Ovary (tissue), 3 donors: ENCODE measurements around the gene TENM3.

ENCODE experiments used
- EP300 ChIP-seq: sonication (generic); formaldehyde crosslinking; IDR thresholded peaks from one replicate; pipeline ENCODE4 v1.6.1; 2017; ENCODE audit warnings: antibody characterized with exemption
- POLR2A ChIP-seq: fragments of 450-650 bp; IDR thresholded peaks from one replicate; pipeline ENCODE4 v1.6.1; 2017; ENCODE audit warnings: antibody characterized with exemption, mild to moderate bottlenecking, moderate library complexity
- TF ChIP-seq, protein P1 (sequence below), 3 donors: fragments of 450-650 bp in 2 of 3; fragments of 200-600 bp in 1 of 3; IDR thresholded peaks; one replicate each; pipeline versions ENCODE4 v1.5.1 to v1.8.0; 2016 to 2022; ENCODE audit warnings: antibody characterized with exemption in 3 of 3, mild to moderate bottlenecking in 1 of 3
- donor health status: DM: no; HTN: no; CAD: no.

DNA sequence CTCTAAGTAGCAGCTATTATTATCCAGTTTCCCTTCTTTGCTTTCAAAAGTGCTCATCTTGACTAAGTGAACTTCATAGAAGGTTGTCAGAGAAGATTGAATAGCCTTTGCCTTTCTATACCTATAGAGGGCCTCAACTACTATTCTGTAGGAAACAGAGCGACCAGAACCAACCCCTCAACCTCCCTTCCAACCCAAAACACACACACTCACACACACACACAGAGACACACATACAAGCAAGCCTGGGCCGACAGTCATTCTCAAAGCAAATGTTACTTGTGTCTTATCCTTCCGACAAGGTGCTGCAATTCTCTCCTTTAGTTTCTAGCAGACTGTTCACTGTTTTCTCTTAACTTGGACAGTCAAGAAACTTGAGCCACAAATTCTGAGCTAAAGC lies 472.3 kb downstream of the TENM3 start:
- TF ChIP-seq, protein P1, sequence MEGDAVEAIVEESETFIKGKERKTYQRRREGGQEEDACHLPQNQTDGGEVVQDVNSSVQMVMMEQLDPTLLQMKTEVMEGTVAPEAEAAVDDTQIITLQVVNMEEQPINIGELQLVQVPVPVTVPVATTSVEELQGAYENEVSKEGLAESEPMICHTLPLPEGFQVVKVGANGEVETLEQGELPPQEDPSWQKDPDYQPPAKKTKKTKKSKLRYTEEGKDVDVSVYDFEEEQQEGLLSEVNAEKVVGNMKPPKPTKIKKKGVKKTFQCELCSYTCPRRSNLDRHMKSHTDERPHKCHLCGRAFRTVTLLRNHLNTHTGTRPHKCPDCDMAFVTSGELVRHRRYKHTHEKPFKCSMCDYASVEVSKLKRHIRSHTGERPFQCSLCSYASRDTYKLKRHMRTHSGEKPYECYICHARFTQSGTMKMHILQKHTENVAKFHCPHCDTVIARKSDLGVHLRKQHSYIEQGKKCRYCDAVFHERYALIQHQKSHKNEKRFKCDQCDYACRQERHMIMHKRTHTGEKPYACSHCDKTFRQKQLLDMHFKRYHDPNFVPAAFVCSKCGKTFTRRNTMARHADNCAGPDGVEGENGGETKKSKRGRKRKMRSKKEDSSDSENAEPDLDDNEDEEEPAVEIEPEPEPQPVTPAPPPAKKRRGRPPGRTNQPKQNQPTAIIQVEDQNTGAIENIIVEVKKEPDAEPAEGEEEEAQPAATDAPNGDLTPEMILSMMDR (IDR thresholded peaks at IDR 0.05) = no peak
- TF ChIP-seq EP300 (no peak), POLR2A (no peak)
